WI38 (cell line): ENCODE results near the gene SFT2D3.
"Not testable (repeated sequence)": the region's sequence is repeated elsewhere in the genome, so short reads cannot be mapped to it uniquely, and the experiment has no call there.

Source experiments
- H3K4me3 ChIP-seq: 2 replicates; pipeline ENCODE4 v1.5.1; 2011; ENCODE audit warnings: low read depth, mild to moderate bottlenecking, control low read depth, low read length
- CTCF ChIP-seq: IDR thresholded peaks from 2 replicates; pipeline ENCODE4 v1.5.1; 2012; ENCODE audit warnings: low read depth, mild to moderate bottlenecking, control low read depth, low read length

SFT2D3 gene

GRCh38 chr2:127739800-127740199 is 38.5 kb downstream of the SFT2D3 start:
- H3K4me3 ChIP-seq = no peak overlapping the region

GRCh38 chr2:127740665-127741288 is 39.5 kb downstream of the SFT2D3 start:
- no peak for TF ChIP-seq CTCF
- no peak overlapping the region for H3K4me3 ChIP-seq

More at GRCh38 chr2:127739800-127740199, 38.5 kb downstream of the SFT2D3 start:
- TF ChIP-seq CTCF = no peak

GRCh38 chr2:127743477-127744026 is 42.3 kb downstream of the SFT2D3 start:
- no peak for TF ChIP-seq CTCF
- no peak overlapping the region for H3K4me3 ChIP-seq

- TF ChIP-seq CTCF = no peak
- no peak overlapping the region for H3K4me3 ChIP-seq
Measured at GRCh38 chr2:127747621-127748020, 46.3 kb downstream of the SFT2D3 start.

- H3K4me3 ChIP-seq = not testable (repeated sequence)
Measured at GRCh38 chr2:127749537-127749936, 48.2 kb downstream of the SFT2D3 start.

GRCh38 chr2:127753374-127753773 is 52.1 kb downstream of the SFT2D3 start:
- no peak for TF ChIP-seq CTCF
- no peak overlapping the region for H3K4me3 ChIP-seq

GRCh38 chr2:127754186-127754585 is 52.9 kb downstream of the SFT2D3 start:
- no peak overlapping the region for H3K4me3 ChIP-seq
- TF ChIP-seq CTCF = no peak
